H9 (cell line): Measurements from ENCODE around the gene PRKD3. TPM values are rescaled to one million over a fixed set of nuclear protein-coding genes. Genes with fewer than 3 reads are reported as not detected.

Source experiments
- DNase-seq: peaks from one replicate; pipeline ENCODE4 v3.0.0-alpha.2; 2017
- H2AFZ ChIP-seq: one replicate; pipeline ENCODE4 v1.6.1; 2013; ENCODE audit warnings: mild to moderate bottlenecking, low read length, control low read depth, moderate library complexity
- H2AK5ac ChIP-seq: 2 replicates; pipeline ENCODE4 v1.6.1; 2013; ENCODE audit warnings: low read length, control low read depth, mixed read lengths; ENCODE audit not compliant: insufficient read length
- H2BK120ac ChIP-seq: one replicate; pipeline ENCODE4 v1.6.1; 2013; ENCODE audit warnings: low read depth, mild to moderate bottlenecking, low read length, control low read depth, inconsistent platforms; ENCODE audit not compliant: poor library complexity, severe bottlenecking
- H2BK12ac ChIP-seq: 2 replicates; pipeline ENCODE4 v1.6.1; 2013; ENCODE audit warnings: low read length, control low read depth, mixed read lengths, low read depth; ENCODE audit not compliant: insufficient read length
- H2BK15ac ChIP-seq: 2 replicates; pipeline ENCODE4 v1.6.1; 2013; ENCODE audit warnings: low read depth, low read length, control low read depth
- H2BK20ac ChIP-seq: one replicate; pipeline ENCODE4 v1.6.1; 2013; ENCODE audit warnings: low read depth, mild to moderate bottlenecking, low read length, control low read depth, inconsistent platforms; ENCODE audit not compliant: poor library complexity, severe bottlenecking
- H2BK5ac ChIP-seq: 2 replicates; pipeline ENCODE4 v1.6.1; 2013; ENCODE audit warnings: low read length, control low read depth, mixed read lengths; ENCODE audit not compliant: insufficient read length
- H3K14ac ChIP-seq: 2 replicates; pipeline ENCODE4 v1.6.1; 2013; ENCODE audit warnings: low read length, control low read depth; ENCODE audit not compliant: insufficient read depth
- H3K18ac ChIP-seq: 2 replicates; pipeline ENCODE4 v1.6.1; 2013; ENCODE audit warnings: low read depth, mild to moderate bottlenecking, mixed read lengths, low read length, control low read depth; ENCODE audit not compliant: insufficient read length
- H3K23ac ChIP-seq: 2 replicates; pipeline ENCODE4 v1.6.1; 2013; ENCODE audit warnings: low read length, control low read depth, mixed read lengths, low read depth; ENCODE audit not compliant: insufficient read length
- H3K23me2 ChIP-seq: 2 replicates; pipeline ENCODE4 v1.6.1; 2013; ENCODE audit warnings: low read depth, mild to moderate bottlenecking, mixed read lengths, low read length, control low read depth; ENCODE audit not compliant: insufficient read length, poor library complexity, severe bottlenecking
- H3K27ac ChIP-seq: 2 replicates; pipeline ENCODE4 v1.5.1; 2013; ENCODE audit warnings: low read length, control low read depth, mixed read lengths, low read depth; ENCODE audit not compliant: insufficient read length
- H3K27me3 ChIP-seq: 2 replicates; pipeline ENCODE4 v1.6.1; 2013; ENCODE audit warnings: low read length, control low read depth, inconsistent platforms; ENCODE audit not compliant: insufficient read depth
- H3K4ac ChIP-seq: 2 replicates; pipeline ENCODE4 v1.6.1; 2013; ENCODE audit warnings: low read depth, mild to moderate bottlenecking, control low read depth, inconsistent platforms, low read length, moderate library complexity
- H3K4me1 ChIP-seq: 2 replicates; pipeline ENCODE4 v1.6.1; 2013; ENCODE audit warnings: low read length, control low read depth, inconsistent platforms; ENCODE audit not compliant: insufficient read depth
- H3K4me2 ChIP-seq: 2 replicates; pipeline ENCODE4 v1.6.1; 2013; ENCODE audit warnings: low read length, control low read depth, mixed read lengths; ENCODE audit not compliant: insufficient read length, insufficient read depth
- H3K56ac ChIP-seq: 2 replicates; pipeline ENCODE4 v1.6.1; 2013; ENCODE audit warnings: low read depth, mild to moderate bottlenecking, mixed read lengths, low read length, control low read depth; ENCODE audit not compliant: insufficient read length
- H3K79me1 ChIP-seq: 2 replicates; pipeline ENCODE4 v1.6.1; 2013; ENCODE audit warnings: low read depth, mild to moderate bottlenecking, moderate library complexity, low read length, control low read depth, inconsistent platforms; ENCODE audit not compliant: insufficient read depth, poor library complexity, severe bottlenecking
- H3K79me2 ChIP-seq: 2 replicates; pipeline ENCODE4 v1.6.1; 2013; ENCODE audit warnings: low read length, control low read depth, inconsistent platforms; ENCODE audit not compliant: insufficient read depth
- H3K9ac ChIP-seq: 2 replicates; pipeline ENCODE4 v1.6.1; 2013; ENCODE audit warnings: low read length, control low read depth, mixed read lengths; ENCODE audit not compliant: insufficient read length; ENCODE audit errors: extremely low read depth
- H3K9me3 ChIP-seq: one replicate; pipeline ENCODE4 v1.6.1; 2013; ENCODE audit warnings: low read depth, low read length, inconsistent platforms; ENCODE audit not compliant: control insufficient read depth
- H3T11ph ChIP-seq: one replicate; pipeline ENCODE4 v1.6.1; 2013; ENCODE audit warnings: mild to moderate bottlenecking, low read length, control low read depth, inconsistent platforms
- H4K20me1 ChIP-seq: one replicate; pipeline ENCODE4 v1.6.1; 2013; ENCODE audit not compliant: control insufficient read depth, insufficient read length, insufficient read depth
- H4K5ac ChIP-seq: 2 replicates; pipeline ENCODE4 v1.6.1; 2013; ENCODE audit warnings: low read depth, mild to moderate bottlenecking, mixed read lengths, low read length, control low read depth; ENCODE audit not compliant: insufficient read length
- H4K8ac ChIP-seq: replicated peaks from 2 replicates; pipeline ENCODE4 v1.6.1; 2013; ENCODE audit warnings: low read length, control low read depth, mixed read lengths, low read depth; ENCODE audit not compliant: insufficient read length
- H4K91ac ChIP-seq: 2 replicates; pipeline ENCODE4 v1.6.1; 2013; ENCODE audit warnings: low read depth, mild to moderate bottlenecking, moderate library complexity, mixed read lengths, low read length, control low read depth; ENCODE audit not compliant: insufficient read length
- H3K27ac Mint-ChIP-seq, 3 experiments: 2 replicates in 2 of 3; 3 replicates in 1 of 3; pipeline ENCODE4 v1.8.0; 2020 to 2021; ENCODE audit warnings: mixed read lengths in 3 of 3, mild to moderate bottlenecking in 1 of 3, moderate library complexity in 1 of 3
- H3K27me3 Mint-ChIP-seq: 2 replicates; pipeline ENCODE4 v1.8.0; 2021; ENCODE audit warnings: low read depth, mild to moderate bottlenecking, moderate library complexity, mixed read lengths
- H3K36me3 Mint-ChIP-seq, 3 experiments: 2 replicates in 2 of 3; 3 replicates in 1 of 3; pipeline ENCODE4 v1.8.0; 2020 to 2021; ENCODE audit warnings: low read depth in 3 of 3, mixed read lengths in 3 of 3; ENCODE audit not compliant: insufficient read depth in 1 of 3
- H3K4me1 Mint-ChIP-seq, 2 experiments: 2 replicates each; pipeline ENCODE4 v1.8.0; 2020; ENCODE audit warnings: mixed read lengths in 2 of 2
- H3K4me3 Mint-ChIP-seq, 2 experiments: 2 replicates in 1 of 2; 3 replicates in 1 of 2; pipeline ENCODE4 v1.8.0; 2020 to 2021; ENCODE audit warnings: mild to moderate bottlenecking in 2 of 2, mixed read lengths in 2 of 2, moderate library complexity in 1 of 2
- H3K9me3 Mint-ChIP-seq, 2 experiments: 2 replicates in 1 of 2; 3 replicates in 1 of 2; pipeline ENCODE4 v1.8.0; 2020; ENCODE audit warnings: mild to moderate bottlenecking in 2 of 2, mixed read lengths in 2 of 2, moderate library complexity in 1 of 2
- CTCF ChIP-seq: fragments of 200-600 bp; sonication (generic); conservative IDR thresholded peaks from 3 replicates; pipeline ENCODE4 v1.8.0; 2021; ENCODE audit warnings: antibody characterized with exemption, mild to moderate bottlenecking
- WGBS: extraction: QIAGEN DNeasy Blood & Tissue Kit; methylation state at CpG from one replicate; pipeline ENCODE4 v1.1.7; 2013; ENCODE audit warnings: missing lambda C conversion rate, low lambda C conversion rate, mixed read lengths; ENCODE audit not compliant: insufficient read length; ENCODE audit errors: extremely low coverage; 5-methylcytosine and 5-hydroxymethylcytosine counted together
- total RNA-seq: library from RNA; stranded (reverse); gene quantifications from 2 replicates; pipeline ENCODE4 v1.2.1, GENCODE V29; 2021

PRKD3 gene
- total RNA-seq, 1 experiment from 2014 or later = 63.3 TPM

GRCh38 chr2:37318401-37318800 lies 6.2 kb downstream of the PRKD3 start:
- Mint-ChIP-seq H3K4me1 (peaks cover 54 to 63% of the 10 kb centered on the region in 2 experiments), H3K27me3 (no peaks in the 10 kb centered on the region), H3K36me3 (peaks cover 2 to 11% (median 9%) of the 10 kb centered on the region in 3 experiments; a peak in 5 of 7 replicates), H3K4me3 (no peak overlapping the region), H3K27ac (peak overlapping the region in 1 of 3 experiments; percentile 31; a peak in 1 of 7 replicates), H3K9me3 (no peaks in the 10 kb centered on the region)
- no peak for DNase-seq
- no peak overlapping the region for H3K56ac ChIP-seq
- H3K27ac ChIP-seq = no peak overlapping the region
- WGBS = no CpG with 5 or more reads among the region's 5 CpGs
- H2BK5ac ChIP-seq = no peak overlapping the region
- no peaks in the 10 kb centered on the region for H4K20me1 ChIP-seq
- no peak overlapping the region for H3K9ac ChIP-seq
- no peaks in the 10 kb centered on the region for H3K9me3 ChIP-seq
- no peak overlapping the region for H3K4me2 ChIP-seq
- H3K4me1 ChIP-seq = 0 out of 2 replicates have a peak, but pooled peaks cover 5% of the 10 kb centered on the region
- no peak overlapping the region for H4K91ac ChIP-seq
- peaks cover 2% of the 10 kb centered on the region for H3K79me1 ChIP-seq
- H3K23me2 ChIP-seq = no peaks in the 10 kb centered on the region
- no peak overlapping the region for H2BK120ac ChIP-seq
- no peak overlapping the region for H2BK20ac ChIP-seq
- no peak overlapping the region for H2BK15ac ChIP-seq
- H3K79me2 ChIP-seq = peaks cover 9% of the 10 kb centered on the region; the same call in 1 of the 2 replicates
- H3K18ac ChIP-seq = no peak overlapping the region
- H2AK5ac ChIP-seq = no peak overlapping the region
- no peak overlapping the region for H4K5ac ChIP-seq
- no peak overlapping the region for H4K8ac ChIP-seq
- no peaks in the 10 kb centered on the region for H3K27me3 ChIP-seq
- no peak overlapping the region for H3K14ac ChIP-seq
- H3K4ac ChIP-seq = no peak overlapping the region
- H3K23ac ChIP-seq = no peak overlapping the region
- no peak overlapping the region for H2BK12ac ChIP-seq
- no peak overlapping the region for H2AFZ ChIP-seq
- no peak overlapping the region for H3T11ph ChIP-seq
- no peak for TF ChIP-seq CTCF
